SK-N-MC (cell line): ENCODE results near the gene RHOXF2.
"Not testable (repeated sequence)": the region's sequence is repeated elsewhere in the genome, so short reads cannot be mapped to it uniquely, and the experiment has no call there.

ENCODE experiments used
- DNase-seq: peaks from one replicate; pipeline ENCODE4 v3.0.0-alpha.2; 2011; ENCODE audit warnings: low read depth, low spot score
- H3K27ac ChIP-seq: fragments of 200-600 bp; sonication (generic); 2 replicates; pipeline ENCODE4 v1.5.1; 2016; ENCODE audit warnings: mixed run types
- H3K36me3 ChIP-seq: fragments of 200-600 bp; sonication (generic); 2 replicates; pipeline ENCODE4 v1.6.1; 2017; ENCODE audit warnings: antibody characterized with exemption, low read length, mixed read lengths; ENCODE audit not compliant: insufficient read depth
- H3K4me3 ChIP-seq: fragments of 200-600 bp; sonication (generic); 2 replicates; pipeline ENCODE4 v1.5.1; 2016
- H3K9ac ChIP-seq: fragments of 200-600 bp; sonication (generic); 2 replicates; pipeline ENCODE4 v1.8.0; 2017; ENCODE audit warnings: mixed run types, mixed read lengths; ENCODE audit not compliant: insufficient read length
- H3K9me3 ChIP-seq: fragments of 200-600 bp; sonication (generic); 2 replicates; pipeline ENCODE4 v1.6.1; 2017; ENCODE audit warnings: low read depth, mild to moderate bottlenecking, antibody characterized with exemption, low read length, moderate library complexity, mixed read lengths
- EZH2 ChIP-seq: fragments of 200-600 bp; sonication (generic); IDR thresholded peaks from one replicate; pipeline ENCODE4 v1.6.1; 2017; ENCODE audit warnings: antibody characterized with exemption
- FOXP2 ChIP-seq: optimal IDR thresholded peaks from 2 replicates; pipeline ENCODE3; 2011; ENCODE audit warnings: mild to moderate bottlenecking, moderate library complexity; ENCODE audit not compliant: insufficient read depth; ENCODE audit errors: extremely low read length, control extremely low read depth
- POLR2AphosphoS5 ChIP-seq: IDR thresholded peaks from 2 replicates; pipeline ENCODE4 v1.6.1; 2012; ENCODE audit warnings: mild to moderate bottlenecking, low read depth, low read length, borderline replicate concordance

RHOXF2 gene

GRCh38 chrX:120158313-120158712 lies at the start of gene RHOXF2:
Gene RHOXF2 (plus strand): TSS chrX:120158613. CDS start chrX:120158751, 138 bp downstream.
- H3K36me3 ChIP-seq, H3K4me3 ChIP-seq, H3K9me3 ChIP-seq, DNase-seq, H3K9ac ChIP-seq, H3K27ac ChIP-seq: not testable (repeated sequence)

- H3K27ac ChIP-seq: no peak overlapping the region
- H3K4me3 ChIP-seq: no peak overlapping the region
- H3K36me3 ChIP-seq: no peaks in the 10 kb centered on the region
- DNase-seq: no peak
- no peak overlapping the region for H3K9ac ChIP-seq
- no peaks in the 10 kb centered on the region for H3K9me3 ChIP-seq
- TF ChIP-seq POLR2AphosphoS5: no peak
- TF ChIP-seq EZH2: no peak
- no peak for TF ChIP-seq FOXP2
Measured at GRCh38 chrX:120109378-120109777, 49.0 kb upstream of the RHOXF2 start.

- Histone ChIP-seq H3K27ac (no peak overlapping the region), H3K36me3 (no peaks in the 10 kb centered on the region), H3K9me3 (no peaks in the 10 kb centered on the region), H3K9ac (no peak overlapping the region), H3K4me3 (no peak overlapping the region)
- no peak for DNase-seq
- no peak for TF ChIP-seq POLR2AphosphoS5
- no peak for TF ChIP-seq FOXP2
- TF ChIP-seq EZH2: no peak
Measured at GRCh38 chrX:120111611-120112010, 46.8 kb upstream of the RHOXF2 start.

GRCh38 chrX:120115438-120115963 lies 42.9 kb upstream of the RHOXF2 start, which contains the start of gene RHOXF1:
Gene RHOXF1 (minus strand): TSS chrX:120115913. CDS start chrX:120115862, 51 bp downstream.
- H3K4me3 ChIP-seq: no peak within 1 kb of the TSS
- no peaks in the 10 kb centered on the region for H3K36me3 ChIP-seq
- TF ChIP-seq POLR2AphosphoS5: no peak
- no peak for TF ChIP-seq FOXP2
- no peak for TF ChIP-seq EZH2
- H3K9ac ChIP-seq: no peak within 1 kb of the TSS
- DNase-seq: no peak
- no peaks in the 10 kb centered on the region for H3K9me3 ChIP-seq
- no peak within 1 kb of the TSS for H3K27ac ChIP-seq

- DNase-seq: no peak
- Histone ChIP-seq H3K4me3 (no peak overlapping the region), H3K9ac (no peak overlapping the region), H3K27ac (no peak overlapping the region), H3K9me3 (no peaks in the 10 kb centered on the region), H3K36me3 (no peaks in the 10 kb centered on the region)
- no peak for TF ChIP-seq FOXP2
- TF ChIP-seq POLR2AphosphoS5: no peak
- TF ChIP-seq EZH2: no peak
Measured at GRCh38 chrX:120120223-120120622, 38.2 kb upstream of the RHOXF2 start.

GRCh38 chrX:120125444-120125843 lies 33.0 kb upstream of the RHOXF2 start:
- H3K36me3 ChIP-seq: no peaks in the 10 kb centered on the region
- no peak overlapping the region for H3K27ac ChIP-seq
- H3K9me3 ChIP-seq: no peaks in the 10 kb centered on the region
- no peak for TF ChIP-seq EZH2
- no peak overlapping the region for H3K9ac ChIP-seq
- DNase-seq: no peak
- no peak overlapping the region for H3K4me3 ChIP-seq

GRCh38 chrX:120128306-120128846 lies 30.0 kb upstream of the RHOXF2 start:
- H3K9me3 ChIP-seq, H3K27ac ChIP-seq: not testable (repeated sequence)

GRCh38 chrX:120136128-120136527 lies 22.3 kb upstream of the RHOXF2 start:
- Histone ChIP-seq H3K27ac (no peak overlapping the region), H3K9me3 (no peaks in the 10 kb centered on the region), H3K4me3 (no peak overlapping the region), H3K9ac (no peak overlapping the region), H3K36me3 (no peaks in the 10 kb centered on the region)
- DNase-seq: no peak
- no peak for TF ChIP-seq EZH2
- TF ChIP-seq POLR2AphosphoS5: no peak
- TF ChIP-seq FOXP2: no peak

More at GRCh38 chrX:120128306-120128846, 30.0 kb upstream of the RHOXF2 start:
- H3K9ac ChIP-seq, H3K4me3 ChIP-seq, H3K36me3 ChIP-seq, DNase-seq: not testable (repeated sequence)

GRCh38 chrX:120136840-120137239 lies 21.6 kb upstream of the RHOXF2 start:
- Histone ChIP-seq H3K9ac (no peak overlapping the region), H3K4me3 (no peak overlapping the region), H3K9me3 (no peaks in the 10 kb centered on the region), H3K36me3 (no peaks in the 10 kb centered on the region), H3K27ac (no peak overlapping the region)
- no peak for DNase-seq
- no peak for TF ChIP-seq FOXP2
- no peak for TF ChIP-seq POLR2AphosphoS5
- no peak for TF ChIP-seq EZH2
